Activated T-cell treated with anti-CD3 and anti-CD28 coated beads, Interleukin-2, amount 50 U/mL, for 1 hour (primary cell): ENCODE data around the gene SLCO4A1.
"Not testable (repeated sequence)": the region's sequence is repeated elsewhere in the genome, so short reads cannot be mapped to it uniquely, and the experiment has no call there.

Source experiments
- DNase-seq: peaks from one replicate; pipeline ENCODE4 v3.0.0-alpha.2; 2020

The SLCO4A1 gene

GRCh38 chr20:62622877-62623487 is 19.3 kb upstream of the SLCO4A1 start:
- DNase-seq, result no peak

GRCh38 chr20:62623488-62624324 is 18.6 kb upstream of the SLCO4A1 start:
- peak; percentile 87 for DNase-seq

GRCh38 chr20:62624325-62624690 is 18.0 kb upstream of the SLCO4A1 start:
- no peak for DNase-seq

GRCh38 chr20:62624719-62625453 is 17.4 kb upstream of the SLCO4A1 start:
- no peak for DNase-seq

GRCh38 chr20:62625516-62625915 is 16.8 kb upstream of the SLCO4A1 start:
- DNase-seq, result no peak

- no peak for DNase-seq
Observed at GRCh38 chr20:62625921-62626547, 16.3 kb upstream of the SLCO4A1 start.

GRCh38 chr20:62627425-62627824 is 14.9 kb upstream of the SLCO4A1 start:
- DNase-seq, result not testable (repeated sequence)

- no peak for DNase-seq
Observed at GRCh38 chr20:62627901-62628612, 14.2 kb upstream of the SLCO4A1 start.

GRCh38 chr20:62628691-62629090 is 13.6 kb upstream of the SLCO4A1 start:
- no peak for DNase-seq

- no peak for DNase-seq
Observed at GRCh38 chr20:62629864-62630470, 12.3 kb upstream of the SLCO4A1 start.

- no peak for DNase-seq
Observed at GRCh38 chr20:62631336-62632308, 10.7 kb upstream of the SLCO4A1 start.

- DNase-seq, result no peak
Observed at GRCh38 chr20:62632575-62633090, 9.7 kb upstream of the SLCO4A1 start.

GRCh38 chr20:62633598-62634329 is 8.5 kb upstream of the SLCO4A1 start:
- DNase-seq, result no peak

- no peak for DNase-seq
Observed at GRCh38 chr20:62634330-62634967, 7.9 kb upstream of the SLCO4A1 start.

GRCh38 chr20:62635232-62635631 is 7.1 kb upstream of the SLCO4A1 start:
- no peak for DNase-seq

- no peak for DNase-seq
Observed at GRCh38 chr20:62635852-62636251, 6.5 kb upstream of the SLCO4A1 start.

GRCh38 chr20:62636446-62636845 is 5.9 kb upstream of the SLCO4A1 start:
- DNase-seq, result no peak

- no peak for DNase-seq
Observed at GRCh38 chr20:62637110-62637509, 5.2 kb upstream of the SLCO4A1 start.

- no peak for DNase-seq
Observed at GRCh38 chr20:62637521-62638054, 4.7 kb upstream of the SLCO4A1 start.
